Stimulated activated CD4-positive, alpha-beta T cell treated with anti-CD3 and anti-CD28 coated beads, Interleukin-2, amount 100 ng/mL, for 24 hours (primary cell): ENCODE results near the gene PDPR.
"Not testable (repeated sequence)": the region's sequence is repeated elsewhere in the genome, so short reads cannot be mapped to it uniquely, and the experiment has no call there.

Experiments
- DNase-seq, 2 donors: peaks; one replicate each; pipeline ENCODE4 v3.0.0-alpha.2; 2020

PDPR gene

GRCh38 chr16:70135796-70136195, 21.7 kb downstream of the PDPR start:
- DNase-seq, result not testable (repeated sequence)

GRCh38 chr16:70136595-70136994, 22.5 kb downstream of the PDPR start:
- DNase-seq, result not testable (repeated sequence)

GRCh38 chr16:70142739-70143138, 28.6 kb downstream of the PDPR start:
- not testable (repeated sequence) for DNase-seq

GRCh38 chr16:70143231-70143895, 29.2 kb downstream of the PDPR start:
- DNase-seq, result not testable (repeated sequence)

GRCh38 chr16:70147853-70148252, 33.7 kb downstream of the PDPR start:
- DNase-seq, result not testable (repeated sequence)

- not testable (repeated sequence) for DNase-seq
Measured at GRCh38 chr16:70148453-70148852, 34.3 kb downstream of the PDPR start.

- not testable (repeated sequence) for DNase-seq
Measured at GRCh38 chr16:70149296-70149695, 35.2 kb downstream of the PDPR start.

- DNase-seq, result no peak
Measured at GRCh38 chr16:70151391-70151790, 37.3 kb downstream of the PDPR start.

- DNase-seq, result no peak
Measured at GRCh38 chr16:70151941-70152509, 37.9 kb downstream of the PDPR start.

GRCh38 chr16:70152578-70153302, 38.6 kb downstream of the PDPR start:
- no peak for DNase-seq

- DNase-seq, result not testable (repeated sequence)
Measured at GRCh38 chr16:70154736-70155135, 40.6 kb downstream of the PDPR start.

GRCh38 chr16:70156207-70156978, 42.3 kb downstream of the PDPR start:
- no peak for DNase-seq

GRCh38 chr16:70157105-70157476, 43.0 kb downstream of the PDPR start:
- DNase-seq, result no peak

- DNase-seq, result no peak
Measured at GRCh38 chr16:70157477-70158260, 43.5 kb downstream of the PDPR start.

- no peak for DNase-seq
Measured at GRCh38 chr16:70158261-70158939, 44.3 kb downstream of the PDPR start.

GRCh38 chr16:70159355-70160348, 45.5 kb downstream of the PDPR start:
- DNase-seq, result no peak

GRCh38 chr16:70160388-70160787, 46.3 kb downstream of the PDPR start:
- DNase-seq, result no peak

GRCh38 chr16:70160821-70161220, 46.7 kb downstream of the PDPR start:
- no peak for DNase-seq

- no peak for DNase-seq
Measured at GRCh38 chr16:70161350-70161749, 47.2 kb downstream of the PDPR start.

- DNase-seq, result no peak
Measured at GRCh38 chr16:70162041-70162451, 47.9 kb downstream of the PDPR start.

- DNase-seq, result no peak
Measured at GRCh38 chr16:70163596-70163995, 49.5 kb downstream of the PDPR start.
